Retinal pigment epithelial cell (primary cell): ENCODE measurements around the gene TCP1.

ENCODE experiments used
- DNase-seq: peaks from one replicate; pipeline ENCODE4 v3.0.0-alpha.2; 2010; ENCODE audit warnings: low read depth
- H3K4me3 ChIP-seq: 2 replicates; pipeline ENCODE4 v1.5.1; 2011; ENCODE audit warnings: mild to moderate bottlenecking, low read length, control low read depth, moderate library complexity
- TF ChIP-seq, protein P1 (sequence below): conservative IDR thresholded peaks from 2 replicates; pipeline ENCODE4 v1.5.1; 2011; ENCODE audit warnings: low read depth, low read length, control low read depth, inconsistent platforms

Gene TCP1

DNA sequence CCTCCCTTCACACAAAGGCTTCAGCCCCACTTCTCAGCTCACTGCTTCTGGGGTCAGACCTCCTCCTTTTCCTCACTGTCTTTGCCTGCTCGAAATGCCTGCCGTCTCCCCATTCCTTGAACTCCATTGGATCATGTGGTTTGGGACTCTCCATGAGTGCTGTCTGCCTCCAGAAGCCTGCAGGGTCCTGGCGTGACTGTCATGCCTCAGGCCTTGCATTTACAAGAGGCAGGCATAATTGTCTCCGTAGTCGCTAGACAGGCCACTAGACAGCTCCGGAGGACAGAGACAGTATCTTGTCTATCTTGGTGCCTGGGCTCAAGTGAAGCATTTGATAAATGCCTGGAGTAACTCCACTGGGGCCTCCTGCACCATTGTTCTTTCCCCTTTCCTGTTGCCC is 26.0 kb upstream of the TCP1 start:
- H3K4me3 ChIP-seq = no peak overlapping the region
- TF ChIP-seq, protein P1, sequence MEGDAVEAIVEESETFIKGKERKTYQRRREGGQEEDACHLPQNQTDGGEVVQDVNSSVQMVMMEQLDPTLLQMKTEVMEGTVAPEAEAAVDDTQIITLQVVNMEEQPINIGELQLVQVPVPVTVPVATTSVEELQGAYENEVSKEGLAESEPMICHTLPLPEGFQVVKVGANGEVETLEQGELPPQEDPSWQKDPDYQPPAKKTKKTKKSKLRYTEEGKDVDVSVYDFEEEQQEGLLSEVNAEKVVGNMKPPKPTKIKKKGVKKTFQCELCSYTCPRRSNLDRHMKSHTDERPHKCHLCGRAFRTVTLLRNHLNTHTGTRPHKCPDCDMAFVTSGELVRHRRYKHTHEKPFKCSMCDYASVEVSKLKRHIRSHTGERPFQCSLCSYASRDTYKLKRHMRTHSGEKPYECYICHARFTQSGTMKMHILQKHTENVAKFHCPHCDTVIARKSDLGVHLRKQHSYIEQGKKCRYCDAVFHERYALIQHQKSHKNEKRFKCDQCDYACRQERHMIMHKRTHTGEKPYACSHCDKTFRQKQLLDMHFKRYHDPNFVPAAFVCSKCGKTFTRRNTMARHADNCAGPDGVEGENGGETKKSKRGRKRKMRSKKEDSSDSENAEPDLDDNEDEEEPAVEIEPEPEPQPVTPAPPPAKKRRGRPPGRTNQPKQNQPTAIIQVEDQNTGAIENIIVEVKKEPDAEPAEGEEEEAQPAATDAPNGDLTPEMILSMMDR = no peak
- DNase-seq = no peak

DNA sequence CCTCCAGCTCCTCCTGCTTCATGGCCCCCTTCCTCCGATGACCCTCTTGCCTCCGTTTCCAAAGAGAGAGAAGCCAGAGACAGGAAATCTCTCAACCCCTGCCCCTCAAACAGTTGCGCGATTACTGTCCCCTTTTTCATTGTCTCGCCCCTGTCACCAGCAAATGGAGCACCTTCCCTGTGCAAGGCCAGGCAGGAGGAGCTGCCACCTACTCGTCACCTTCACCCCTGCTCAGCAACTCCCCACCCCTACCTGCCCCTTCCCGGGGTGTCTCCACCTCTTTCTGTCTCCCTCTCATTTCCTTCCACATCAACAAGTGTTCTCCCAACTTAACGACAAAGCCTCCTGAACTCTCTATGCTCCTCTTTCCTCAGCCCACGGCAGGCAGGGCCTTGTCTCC is 24.4 kb upstream of the TCP1 start:
- TF ChIP-seq, protein P1 = no peak
- H3K4me3 ChIP-seq = no peak overlapping the region
- DNase-seq = no peak

DNA sequence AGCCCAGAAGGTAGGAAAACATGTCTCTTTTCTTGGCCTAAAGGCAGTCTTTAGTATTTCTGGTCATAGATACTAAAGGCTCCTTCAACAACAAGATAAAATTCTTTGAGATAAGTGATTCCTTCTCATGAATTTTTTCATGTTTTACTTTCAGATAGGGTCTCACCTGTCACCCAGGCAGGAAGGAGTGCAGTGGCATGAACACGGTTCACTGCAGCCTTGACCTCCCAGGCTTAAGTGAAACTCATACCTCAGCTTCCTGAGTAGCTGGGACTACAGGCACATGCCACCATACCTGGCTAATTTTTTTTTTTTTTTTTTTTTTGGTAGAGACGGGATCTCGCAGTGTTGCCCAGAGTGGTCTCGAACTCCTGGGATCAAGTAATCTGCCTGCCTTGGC is 19.7 kb upstream of the TCP1 start:
- TF ChIP-seq, protein P1 = no peak
- DNase-seq = no peak
- no peak overlapping the region for H3K4me3 ChIP-seq

DNA sequence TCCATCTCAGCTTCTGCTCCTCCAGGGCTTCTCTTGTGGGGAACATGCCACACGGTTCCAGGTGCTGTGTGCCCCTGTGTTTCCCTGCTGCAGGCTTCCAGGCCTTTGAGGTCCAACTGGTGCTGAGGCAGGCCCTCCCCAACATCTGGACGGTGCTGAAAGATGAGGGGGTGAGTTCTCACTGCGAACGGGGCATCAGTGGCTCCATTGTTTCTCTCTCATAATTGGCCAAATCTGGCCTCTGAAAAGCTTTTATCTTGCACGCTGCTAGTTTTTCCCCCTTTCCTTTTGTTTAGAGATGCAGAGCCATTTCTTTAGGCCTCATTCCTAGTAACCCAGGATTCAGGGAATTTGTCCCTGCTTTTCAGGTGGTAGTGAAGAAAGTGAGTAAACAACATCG is 19.2 kb upstream of the TCP1 start:
- TF ChIP-seq, protein P1 = no peak
- H3K4me3 ChIP-seq = no peak overlapping the region
- no peak for DNase-seq

DNA sequence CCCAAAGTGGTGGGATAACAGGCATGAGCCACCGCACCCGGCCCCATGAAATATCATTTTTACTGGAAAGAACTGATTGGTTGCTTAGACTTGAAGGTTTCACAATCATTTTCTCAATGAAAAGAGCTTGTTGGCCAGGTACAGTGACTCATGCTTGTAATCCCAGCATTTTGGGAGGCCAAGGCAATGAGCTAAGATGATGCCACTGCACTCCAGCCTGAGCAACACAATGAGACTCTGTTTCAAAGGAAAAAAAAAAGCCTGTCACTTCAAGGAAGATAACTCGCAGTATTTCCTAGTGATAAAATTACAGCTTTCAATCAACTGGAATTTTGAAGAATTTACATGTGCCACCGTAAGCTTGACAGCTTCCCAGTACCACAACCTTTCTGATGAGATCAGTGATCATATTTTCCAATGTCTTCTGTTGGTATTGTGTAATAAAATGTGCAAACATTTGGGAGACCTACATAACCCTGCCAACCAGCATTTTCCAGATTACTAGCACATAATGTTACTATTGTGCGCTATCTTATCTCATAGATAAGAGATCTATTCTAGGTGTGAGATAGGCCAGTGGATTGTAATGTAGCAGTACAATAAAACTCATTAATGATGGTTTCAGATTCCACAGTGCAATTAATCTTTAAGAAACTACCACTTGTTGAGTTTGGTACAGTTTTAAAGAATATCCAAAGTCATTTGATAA is 17.9 kb upstream of the TCP1 start:
- no peak overlapping the region for H3K4me3 ChIP-seq
- DNase-seq = no peak
- TF ChIP-seq, protein P1 = no peak

DNA sequence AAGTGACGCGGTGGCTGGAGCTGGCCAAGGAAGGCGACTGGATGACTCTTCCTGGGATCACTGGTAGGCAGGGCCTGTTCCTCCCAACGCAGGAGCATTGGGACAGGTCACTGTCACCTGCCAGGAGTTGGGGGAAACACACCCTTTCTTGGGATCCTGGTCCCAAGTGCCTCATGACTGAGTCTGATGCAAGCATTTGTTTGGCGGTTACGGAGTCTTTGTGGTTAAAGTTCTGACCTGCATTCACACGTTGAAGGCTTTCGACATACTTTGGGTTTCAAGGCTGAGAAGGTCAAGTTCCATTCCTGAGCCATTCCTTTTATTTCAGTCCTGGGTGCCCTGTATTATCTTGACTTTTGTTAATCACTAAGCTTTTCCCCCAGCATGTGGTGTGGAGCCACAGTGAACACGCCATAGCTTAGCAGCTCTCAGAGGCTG is 16.6 kb upstream of the TCP1 start:
- H3K4me3 ChIP-seq = no peak overlapping the region
- DNase-seq = no peak
- TF ChIP-seq, protein P1 = no peak

DNA sequence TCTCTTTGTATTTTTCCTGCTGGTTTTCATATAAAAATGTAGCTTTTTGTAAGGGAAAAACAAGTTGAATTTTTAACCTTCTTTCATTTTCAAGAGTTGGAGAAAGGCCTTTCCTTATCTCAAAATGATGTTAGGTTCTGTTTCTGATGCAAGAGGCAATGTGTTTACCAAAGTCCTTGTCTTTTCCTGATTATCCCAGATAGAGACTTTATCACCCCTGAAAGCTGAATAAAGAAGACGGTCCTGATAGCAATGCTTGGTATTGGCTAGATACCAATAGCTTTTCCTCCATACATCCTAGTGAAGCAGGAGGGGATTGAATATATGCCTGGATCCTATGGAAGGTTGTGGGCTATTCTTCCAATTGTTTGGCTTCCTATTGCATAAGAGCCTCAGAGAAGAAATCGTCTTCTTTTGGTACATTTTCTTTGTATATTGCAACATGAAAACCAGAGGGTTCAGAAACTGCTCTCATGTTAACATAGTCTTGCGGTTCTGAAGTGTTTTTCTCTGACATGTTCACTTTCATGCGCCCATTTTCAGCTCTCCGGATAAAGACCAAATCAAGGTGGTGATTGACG is 16.1 kb upstream of the TCP1 start:
- TF ChIP-seq, protein P1 = no peak

More for the DNA sequence above, 16.1 kb upstream of the TCP1 start:
- H3K4me3 ChIP-seq = no peak overlapping the region
- DNase-seq = no peak
